HL-60 (cell line): ENCODE measurements around the gene ENOX1.

Experiments used
- CTCF ChIP-seq: IDR thresholded peaks from one replicate; pipeline ENCODE4 v1.5.1; 2011; ENCODE audit warnings: low read length, control low read depth, inconsistent platforms; ENCODE audit not compliant: insufficient read depth
- POLR2AphosphoS5 ChIP-seq: IDR thresholded peaks from 2 replicates; pipeline ENCODE4 v1.6.1; 2012; ENCODE audit warnings: low read depth
- TF ChIP-seq, protein P1 (sequence below): IDR thresholded peaks from 2 replicates; pipeline ENCODE4 v1.6.1; 2012; ENCODE audit warnings: low read depth; ENCODE audit not compliant: insufficient replicate concordance

DNA sequence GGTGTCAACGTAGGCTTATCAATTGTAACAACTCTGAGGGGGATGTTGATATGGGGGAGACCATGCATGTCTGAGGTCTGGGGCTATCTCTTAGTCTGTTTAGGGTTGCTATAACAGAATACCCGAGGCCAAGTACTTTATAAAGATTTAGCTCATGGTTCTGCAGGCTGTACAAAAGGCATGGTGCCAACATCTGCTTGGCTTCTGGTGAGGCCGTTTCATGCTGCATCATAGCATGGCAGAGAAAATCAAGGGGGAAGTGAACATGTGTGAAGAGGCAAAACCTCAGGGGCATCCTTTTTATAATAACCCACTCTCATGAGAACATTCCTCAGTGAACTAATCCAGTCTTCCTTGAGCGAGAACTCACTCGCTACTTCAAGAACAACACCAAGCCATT, 353.8 kb downstream of the ENOX1 start:
- no peak for TF ChIP-seq CTCF
- no peak for TF ChIP-seq POLR2AphosphoS5
- TF ChIP-seq, protein P1, sequence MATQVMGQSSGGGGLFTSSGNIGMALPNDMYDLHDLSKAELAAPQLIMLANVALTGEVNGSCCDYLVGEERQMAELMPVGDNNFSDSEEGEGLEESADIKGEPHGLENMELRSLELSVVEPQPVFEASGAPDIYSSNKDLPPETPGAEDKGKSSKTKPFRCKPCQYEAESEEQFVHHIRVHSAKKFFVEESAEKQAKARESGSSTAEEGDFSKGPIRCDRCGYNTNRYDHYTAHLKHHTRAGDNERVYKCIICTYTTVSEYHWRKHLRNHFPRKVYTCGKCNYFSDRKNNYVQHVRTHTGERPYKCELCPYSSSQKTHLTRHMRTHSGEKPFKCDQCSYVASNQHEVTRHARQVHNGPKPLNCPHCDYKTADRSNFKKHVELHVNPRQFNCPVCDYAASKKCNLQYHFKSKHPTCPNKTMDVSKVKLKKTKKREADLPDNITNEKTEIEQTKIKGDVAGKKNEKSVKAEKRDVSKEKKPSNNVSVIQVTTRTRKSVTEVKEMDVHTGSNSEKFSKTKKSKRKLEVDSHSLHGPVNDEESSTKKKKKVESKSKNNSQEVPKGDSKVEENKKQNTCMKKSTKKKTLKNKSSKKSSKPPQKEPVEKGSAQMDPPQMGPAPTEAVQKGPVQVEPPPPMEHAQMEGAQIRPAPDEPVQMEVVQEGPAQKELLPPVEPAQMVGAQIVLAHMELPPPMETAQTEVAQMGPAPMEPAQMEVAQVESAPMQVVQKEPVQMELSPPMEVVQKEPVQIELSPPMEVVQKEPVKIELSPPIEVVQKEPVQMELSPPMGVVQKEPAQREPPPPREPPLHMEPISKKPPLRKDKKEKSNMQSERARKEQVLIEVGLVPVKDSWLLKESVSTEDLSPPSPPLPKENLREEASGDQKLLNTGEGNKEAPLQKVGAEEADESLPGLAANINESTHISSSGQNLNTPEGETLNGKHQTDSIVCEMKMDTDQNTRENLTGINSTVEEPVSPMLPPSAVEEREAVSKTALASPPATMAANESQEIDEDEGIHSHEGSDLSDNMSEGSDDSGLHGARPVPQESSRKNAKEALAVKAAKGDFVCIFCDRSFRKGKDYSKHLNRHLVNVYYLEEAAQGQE: no peak
